ACC112 (cell line): Measurements from ENCODE around the gene MEGF11.

Experiments
- H2AFZ ChIP-seq: fragments of 200-600 bp; sonication (generic); one replicate; pipeline ENCODE4 v1.6.0; 2017; ENCODE audit warnings: antibody characterized with exemption, low read length; ENCODE audit not compliant: unreplicated experiment
- H3K27ac ChIP-seq: fragments of 200-600 bp; sonication (generic); 2 replicates; pipeline ENCODE4 v1.5.1; 2014; ENCODE audit warnings: low read depth, mild to moderate bottlenecking, antibody characterized with exemption, low read length, moderate library complexity
- H3K27me3 ChIP-seq: fragments of 200-600 bp; sonication (generic); 2 replicates; pipeline ENCODE4 v1.6.1; 2014; ENCODE audit warnings: mild to moderate bottlenecking, antibody characterized with exemption, low read length, moderate library complexity, mixed read lengths; ENCODE audit not compliant: insufficient read depth
- H3K36me3 ChIP-seq: fragments of 200-600 bp; sonication (generic); 2 replicates; pipeline ENCODE4 v1.6.1; 2016; ENCODE audit warnings: mild to moderate bottlenecking, antibody characterized with exemption, low read length, moderate library complexity, mixed read lengths; ENCODE audit not compliant: insufficient read depth
- H3K4me1 ChIP-seq: fragments of 200-600 bp; sonication (generic); one replicate; pipeline ENCODE4 v1.6.1; 2016; ENCODE audit warnings: low read length, mixed read lengths; ENCODE audit not compliant: insufficient read depth, unreplicated experiment, control insufficient read depth
- H3K4me3 ChIP-seq: fragments of 200-600 bp; sonication (generic); 2 replicates; pipeline ENCODE4 v1.5.1; 2014; ENCODE audit warnings: mild to moderate bottlenecking, low read depth, low read length
- H3K79me2 ChIP-seq: fragments of 200-600 bp; sonication (generic); one replicate; pipeline ENCODE4 v1.6.0; 2016; ENCODE audit warnings: low read length; ENCODE audit not compliant: control insufficient read depth, unreplicated experiment, insufficient read depth

MEGF11 gene

GRCh38 chr15:65908876-65909275, 344.7 kb downstream of the MEGF11 start:
- Histone ChIP-seq H2AFZ (no peak overlapping the region), H3K4me3 (no peak overlapping the region), H3K36me3 (peaks cover 10% of the 10 kb centered on the region; the same call in 1 of the 2 replicates), H3K4me1 (peaks cover 9% of the 10 kb centered on the region), H3K27ac (no peak overlapping the region), H3K79me2 (no peaks in the 10 kb centered on the region), H3K27me3 (no peaks in the 10 kb centered on the region)

GRCh38 chr15:65907661-65908060, 345.9 kb downstream of the MEGF11 start:
- Histone ChIP-seq H3K27me3 (no peaks in the 10 kb centered on the region), H3K36me3 (peaks cover 10% of the 10 kb centered on the region; the same call in 1 of the 2 replicates), H3K27ac (no peak overlapping the region), H3K4me1 (peaks cover 21% of the 10 kb centered on the region), H3K4me3 (no peak overlapping the region), H2AFZ (no peak overlapping the region), H3K79me2 (no peaks in the 10 kb centered on the region)

- no peaks in the 10 kb centered on the region for H3K79me2 ChIP-seq
- H3K4me1 ChIP-seq = peaks cover 30% of the 10 kb centered on the region
- H3K36me3 ChIP-seq = peaks cover 10% of the 10 kb centered on the region; the same call in 1 of the 2 replicates
- H3K27ac ChIP-seq = no peak overlapping the region
- H3K27me3 ChIP-seq = no peaks in the 10 kb centered on the region
- H2AFZ ChIP-seq = no peak overlapping the region
- no peak overlapping the region for H3K4me3 ChIP-seq
Measured at GRCh38 chr15:65906396-65906795, 347.2 kb downstream of the MEGF11 start.

DNA sequence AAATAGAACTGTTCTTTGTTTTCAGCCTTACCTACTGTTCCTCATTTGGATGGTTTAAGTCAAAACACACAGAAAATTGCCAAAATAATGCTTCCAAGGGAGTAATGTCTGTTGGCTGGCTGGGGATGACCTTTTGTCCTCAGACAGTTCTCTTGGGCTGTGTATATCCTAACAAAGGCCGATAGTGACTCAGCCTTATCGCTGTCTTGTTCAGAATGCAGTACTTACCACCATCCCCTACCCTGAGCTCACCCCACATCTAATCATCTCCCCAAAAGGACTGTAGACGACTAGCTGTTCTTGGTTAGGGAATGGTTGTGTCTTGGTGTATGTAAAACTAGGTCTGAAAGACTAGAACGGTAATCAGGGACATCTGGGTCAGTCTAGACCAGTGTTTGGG, 349.2 kb downstream of the MEGF11 start:
- peak overlapping the region; percentile 46 for H3K27ac ChIP-seq
- peak overlapping the region; percentile 29; the same call in 1 of the 2 replicates for H3K4me3 ChIP-seq
- no peaks in the 10 kb centered on the region for H3K79me2 ChIP-seq
- H3K4me1 ChIP-seq = peaks cover 30% of the 10 kb centered on the region
- H2AFZ ChIP-seq = no peak overlapping the region
- H3K36me3 ChIP-seq = peaks cover 16% of the 10 kb centered on the region
- H3K27me3 ChIP-seq = no peaks in the 10 kb centered on the region

- peak overlapping the region; percentile 46 for H3K27ac ChIP-seq
- peaks cover 21% of the 10 kb centered on the region for H3K36me3 ChIP-seq
- H3K4me3 ChIP-seq = peak overlapping the region; percentile 29; the same call in 1 of the 2 replicates
- H3K27me3 ChIP-seq = no peaks in the 10 kb centered on the region
- H3K79me2 ChIP-seq = no peaks in the 10 kb centered on the region
- H3K4me1 ChIP-seq = peaks cover 30% of the 10 kb centered on the region
- H2AFZ ChIP-seq = no peak overlapping the region
Measured at GRCh38 chr15:65903296-65904073, 350.1 kb downstream of the MEGF11 start.

DNA sequence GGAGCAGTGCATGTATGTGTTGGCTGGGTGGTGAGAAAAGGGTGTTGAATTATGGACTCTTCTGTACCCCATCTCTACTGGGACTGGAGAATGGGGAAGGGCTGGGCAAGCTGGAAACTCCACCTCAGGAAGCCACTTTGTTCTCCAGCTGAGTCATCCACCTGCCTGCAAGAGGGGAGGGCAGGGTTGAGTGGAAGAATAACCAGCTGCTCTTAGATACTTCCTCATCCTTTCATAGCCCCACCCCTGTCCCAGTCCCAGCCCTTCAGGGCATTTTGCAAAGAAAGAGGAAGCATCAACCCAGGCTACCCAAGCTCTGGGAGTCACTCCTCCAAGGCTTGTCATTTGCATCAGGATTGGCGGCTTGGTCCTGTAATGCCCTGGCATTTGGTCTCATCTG, 351.2 kb downstream of the MEGF11 start:
- H3K27ac ChIP-seq = no peak overlapping the region
- H3K79me2 ChIP-seq = no peaks in the 10 kb centered on the region
- no peak overlapping the region for H2AFZ ChIP-seq
- no peaks in the 10 kb centered on the region for H3K27me3 ChIP-seq
- no peak overlapping the region for H3K4me3 ChIP-seq
- H3K36me3 ChIP-seq = peaks cover 21% of the 10 kb centered on the region
- H3K4me1 ChIP-seq = peaks cover 30% of the 10 kb centered on the region

DNA sequence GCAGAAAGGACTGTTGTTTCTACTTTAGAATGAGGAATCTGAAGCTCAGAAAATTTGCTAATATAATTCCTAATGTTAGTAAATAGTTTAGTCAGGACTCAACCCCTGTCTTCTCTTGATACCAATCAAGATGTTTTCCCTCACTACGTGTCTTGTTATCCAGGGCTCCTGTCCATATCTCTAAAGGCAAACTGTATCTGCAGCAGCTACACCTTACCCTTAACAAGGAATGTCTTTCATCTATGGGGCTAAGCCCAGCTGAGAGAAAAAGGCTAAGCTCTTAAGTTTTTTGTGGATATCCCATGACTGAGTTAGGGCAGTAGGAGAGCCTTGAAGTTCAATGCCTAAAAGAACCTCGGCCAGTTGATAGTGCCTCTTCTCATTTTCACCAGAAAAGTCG, 351.7 kb downstream of the MEGF11 start:
- Histone ChIP-seq H3K27ac (no peak overlapping the region), H3K36me3 (peaks cover 24% of the 10 kb centered on the region), H3K4me3 (no peak overlapping the region), H2AFZ (no peak overlapping the region), H3K4me1 (peaks cover 30% of the 10 kb centered on the region), H3K27me3 (no peaks in the 10 kb centered on the region), H3K79me2 (no peaks in the 10 kb centered on the region)

- no peak overlapping the region for H3K27ac ChIP-seq
- H3K4me3 ChIP-seq = no peak overlapping the region
- H2AFZ ChIP-seq = no peak overlapping the region
- no peaks in the 10 kb centered on the region for H3K27me3 ChIP-seq
- H3K4me1 ChIP-seq = peaks cover 33% of the 10 kb centered on the region
- peaks cover 26% of the 10 kb centered on the region for H3K36me3 ChIP-seq
- H3K79me2 ChIP-seq = no peaks in the 10 kb centered on the region
Measured at GRCh38 chr15:65901336-65901735, 352.2 kb downstream of the MEGF11 start.

DNA sequence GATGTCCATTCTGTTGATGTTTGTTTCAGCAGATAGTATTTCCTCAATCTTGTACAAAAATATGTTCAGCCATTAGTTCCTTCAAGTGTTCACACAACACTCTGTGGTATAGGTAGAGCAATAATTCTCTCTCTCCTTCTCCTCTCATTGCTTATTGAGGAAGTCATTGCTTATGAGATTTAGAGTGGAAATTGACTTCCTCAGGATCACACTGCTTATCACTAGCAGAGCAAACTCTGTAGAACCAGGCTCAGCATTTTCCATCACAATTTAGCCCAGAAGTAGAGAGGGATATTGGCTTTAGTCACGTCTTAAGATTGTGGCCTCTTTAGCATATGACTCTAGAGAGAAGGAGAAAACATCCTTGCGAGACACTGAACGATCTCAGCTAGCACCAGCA, 353.1 kb downstream of the MEGF11 start:
- H3K4me1 ChIP-seq = peaks cover 36% of the 10 kb centered on the region
- no peaks in the 10 kb centered on the region for H3K79me2 ChIP-seq
- no peaks in the 10 kb centered on the region for H3K27me3 ChIP-seq
- no peak overlapping the region for H3K4me3 ChIP-seq
- H3K27ac ChIP-seq = no peak overlapping the region
- peaks cover 24% of the 10 kb centered on the region for H3K36me3 ChIP-seq
- no peak overlapping the region for H2AFZ ChIP-seq

DNA sequence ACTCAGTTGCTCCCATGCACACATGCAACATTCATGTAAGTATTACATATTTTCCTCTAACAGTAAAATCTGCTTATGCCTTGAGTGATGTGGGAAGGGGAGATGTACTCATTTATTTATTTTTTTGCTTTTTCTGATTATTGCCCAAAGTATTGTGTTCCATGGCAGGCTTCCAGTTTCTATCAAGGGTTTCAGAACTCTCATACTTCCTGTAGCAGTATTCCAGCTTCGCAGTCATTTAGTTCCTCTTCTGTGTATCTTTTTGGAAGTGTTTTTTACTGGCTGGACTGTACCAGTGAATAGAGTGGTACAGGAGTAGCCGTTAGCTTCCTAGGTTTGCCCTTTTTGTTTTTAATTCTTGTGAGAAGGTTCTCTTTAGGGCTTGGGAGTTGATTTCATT, 357.3 kb downstream of the MEGF11 start:
- peaks cover 25% of the 10 kb centered on the region for H3K36me3 ChIP-seq

DNA sequence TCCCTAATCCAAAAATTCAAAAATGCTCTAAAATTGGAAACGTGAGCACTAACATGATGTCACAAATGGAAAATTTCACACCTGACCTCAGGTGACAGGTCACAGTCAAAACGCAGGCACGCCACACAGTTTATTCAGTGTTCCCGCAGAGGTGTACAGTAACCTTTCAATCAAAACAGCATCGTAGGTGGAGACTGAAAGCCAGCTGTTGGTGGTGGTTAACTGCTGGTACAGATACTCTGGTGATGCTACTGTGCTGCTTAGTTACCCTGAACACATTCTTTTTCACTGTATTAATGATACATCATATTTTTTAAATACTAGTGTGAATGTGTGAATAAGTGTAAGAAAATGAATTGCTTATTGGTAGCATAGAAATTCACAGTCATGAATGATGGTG, 360.5 kb downstream of the MEGF11 start:
- H3K36me3 ChIP-seq = peaks cover 27% of the 10 kb centered on the region
- H3K27me3 ChIP-seq = no peaks in the 10 kb centered on the region
- peaks cover 2% of the 10 kb centered on the region for H3K79me2 ChIP-seq
- H2AFZ ChIP-seq = no peak overlapping the region
- peaks cover 7% of the 10 kb centered on the region for H3K4me1 ChIP-seq
- no peak overlapping the region for H3K4me3 ChIP-seq
- no peak overlapping the region for H3K27ac ChIP-seq

More for the DNA sequence above, 357.3 kb downstream of the MEGF11 start:
- Histone ChIP-seq H3K4me3 (no peak overlapping the region), H3K79me2 (no peaks in the 10 kb centered on the region), H3K27me3 (no peaks in the 10 kb centered on the region), H3K4me1 (peaks cover 7% of the 10 kb centered on the region), H3K27ac (no peak overlapping the region), H2AFZ (no peak overlapping the region)
